Tibial nerve (tissue), 4 donors: ENCODE measurements around the gene BRI3BP.

Experiments
- CTCF ChIP-seq, 5 experiments: fragments of 200-600 bp in 3 of 5; fragments of 450-650 bp in 2 of 5; sonication (generic) in 3 of 5; IDR thresholded peaks; one replicate each; pipeline ENCODE4 v1.5.1; 2016 to 2019; ENCODE audit warnings: antibody characterized with exemption in 5 of 5, mild to moderate bottlenecking in 3 of 5, moderate library complexity in 2 of 5
- EP300 ChIP-seq, 2 donors: sonication (generic); formaldehyde crosslinking; IDR thresholded peaks; one replicate each; pipeline ENCODE4 v1.6.1; 2017; ENCODE audit warnings: antibody characterized with exemption in 2 of 2, mild to moderate bottlenecking in 1 of 2
- POLR2A ChIP-seq, 2 donors: fragments of 450-650 bp; IDR thresholded peaks; one replicate each; pipeline ENCODE4 v1.6.1; 2017; ENCODE audit warnings: antibody characterized with exemption in 2 of 2, mild to moderate bottlenecking in 2 of 2, moderate library complexity in 2 of 2

- TF ChIP-seq CTCF (IDR thresholded peaks at IDR 0.05) (no peak), POLR2A (IDR thresholded peaks at IDR 0.05) (no peak), EP300 (IDR thresholded peaks at IDR 0.05) (no peak)
These were observed 24.4 kb downstream of the BRI3BP start for GRCh38 chr12:125017801-125018200.
